HG02943 (cell line): ENCODE measurements around the gene SLC16A4.
"Not testable (repeated sequence)": the region's sequence is repeated elsewhere in the genome, so short reads cannot be mapped to it uniquely, and the experiment has no call there.

Source experiments
- ATAC-seq: cut with Tn5 transposase; IDR thresholded peaks from one replicate; pipeline ENCODE4 v1.9.1; 2021; ENCODE audit warnings: mild to moderate bottlenecking, low read depth, moderate library complexity; ENCODE audit not compliant: unreplicated experiment

Gene SLC16A4

DNA sequence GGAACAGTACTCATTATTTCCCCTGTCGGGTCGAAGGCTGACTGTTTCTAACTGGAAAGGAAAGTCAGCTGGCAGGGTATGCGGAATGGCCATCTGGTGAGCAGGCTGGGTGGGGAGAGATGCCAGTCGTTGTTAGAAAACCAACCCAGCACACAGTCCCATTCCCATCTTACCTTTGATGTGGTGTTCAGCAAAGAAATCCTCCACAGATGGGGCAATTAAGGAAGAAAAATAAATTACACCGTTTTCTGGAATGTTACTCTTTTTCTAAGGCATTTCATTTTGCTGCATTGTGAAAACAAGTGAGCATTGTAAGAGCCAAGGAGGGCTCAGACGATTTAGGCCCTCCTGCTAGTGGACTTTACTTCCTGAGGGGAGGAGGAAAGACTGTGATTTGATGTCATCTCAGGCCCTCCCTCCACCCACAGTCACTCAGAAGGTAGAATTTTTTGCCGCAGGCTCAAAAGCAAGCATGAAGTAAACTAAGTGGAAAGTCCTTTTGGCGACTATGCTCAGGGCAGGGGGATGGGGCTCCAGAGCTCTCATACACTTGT, at the start of gene SLC16A4:
TSS of gene SLC16A4 (minus strand) at position 335 of the 554 bp plus-strand sequence. CDS start 1,703 bp downstream, outside the sequence.
- ATAC-seq, result no peak

DNA sequence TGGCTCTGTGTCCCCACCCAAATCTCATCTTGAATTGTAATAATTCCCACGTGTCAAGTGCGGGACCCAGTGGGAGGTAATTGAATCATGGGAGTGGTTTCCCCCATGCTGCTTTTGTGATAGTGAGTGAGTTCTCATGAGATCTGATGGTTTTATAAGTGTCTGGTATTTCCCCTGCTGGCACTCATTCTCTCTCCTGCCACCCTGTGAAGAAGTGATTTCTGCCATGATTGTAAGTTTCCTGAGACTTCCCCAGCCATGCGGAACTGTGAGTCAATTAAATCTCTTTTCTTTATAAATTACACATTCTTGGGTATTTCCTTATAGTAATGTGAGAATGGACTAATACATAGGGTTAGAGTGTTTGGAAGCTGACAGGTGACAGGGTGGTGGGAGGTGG, 49.0 kb upstream of the SLC16A4 start:
- not testable (repeated sequence) for ATAC-seq

DNA sequence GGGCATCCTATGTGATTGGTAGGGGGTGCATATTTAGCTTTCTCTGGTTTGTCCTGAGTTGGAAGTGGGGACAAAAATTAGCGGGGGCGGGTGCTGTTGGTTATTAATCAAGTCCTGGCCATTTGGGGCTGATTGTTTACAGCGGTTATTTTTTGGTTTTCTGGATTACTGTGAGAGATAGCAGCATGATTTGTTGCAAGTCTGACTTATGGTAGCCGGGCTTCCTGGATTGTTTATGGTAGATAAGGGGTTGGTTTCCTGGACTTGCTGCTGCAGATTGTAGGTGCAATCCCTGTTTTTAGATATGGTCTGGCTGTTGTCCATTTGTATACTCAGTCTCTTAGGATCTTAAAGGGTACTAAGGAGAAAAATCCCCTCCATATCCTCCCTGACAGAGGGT, 48.1 kb upstream of the SLC16A4 start:
- ATAC-seq, result no peak

DNA sequence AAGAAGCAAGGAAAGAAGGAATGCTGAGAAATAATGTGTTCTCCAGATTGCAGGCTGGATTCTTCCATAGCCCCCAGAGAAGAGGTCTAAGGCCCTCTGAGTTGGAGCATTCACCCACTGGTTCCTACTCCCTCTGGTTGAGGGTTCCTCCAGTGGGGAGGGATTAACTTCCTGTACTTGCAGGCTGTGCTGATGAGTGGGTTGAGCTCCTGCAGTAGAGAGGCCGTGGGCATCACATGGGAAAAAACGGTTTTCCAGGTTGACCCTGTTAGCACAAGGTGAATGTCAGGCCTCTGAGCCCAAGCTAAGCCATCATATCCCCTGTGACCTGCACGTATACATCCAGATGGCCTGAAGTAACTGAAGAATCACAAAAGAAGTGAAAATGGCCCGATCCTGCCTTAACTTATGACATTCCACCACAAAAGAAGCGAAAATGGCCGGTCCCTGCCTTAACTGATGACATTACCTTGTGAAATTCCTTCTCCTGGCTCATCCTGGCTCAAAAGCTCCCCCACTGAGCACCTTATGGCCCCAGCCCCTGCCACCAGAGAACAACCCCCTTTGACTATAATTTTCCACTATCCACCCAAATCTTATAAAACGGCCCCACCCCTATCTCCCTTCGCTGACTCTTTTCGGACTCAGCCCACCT, 46.9 kb upstream of the SLC16A4 start:
- ATAC-seq, result not testable (repeated sequence)

DNA sequence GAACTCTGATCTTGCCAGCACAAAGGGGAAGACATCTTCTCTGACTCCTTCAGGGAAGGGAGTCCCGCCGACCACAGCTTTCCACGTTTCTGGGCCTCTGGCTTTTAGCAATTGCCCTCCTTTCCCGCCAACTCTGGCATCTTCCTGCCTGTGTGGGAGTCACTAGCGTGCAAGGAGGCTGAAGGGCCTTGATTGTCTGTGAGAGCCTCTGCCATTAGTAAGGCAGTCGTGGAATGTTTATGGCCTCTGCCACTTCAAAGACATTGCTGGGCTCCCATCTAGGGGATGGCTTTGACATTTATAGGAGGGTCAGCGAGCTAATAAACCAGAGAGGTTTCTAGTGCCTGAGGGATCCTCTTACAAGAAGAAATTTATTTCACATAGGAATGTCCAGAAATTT, 45.8 kb upstream of the SLC16A4 start:
- ATAC-seq, result no peak

DNA sequence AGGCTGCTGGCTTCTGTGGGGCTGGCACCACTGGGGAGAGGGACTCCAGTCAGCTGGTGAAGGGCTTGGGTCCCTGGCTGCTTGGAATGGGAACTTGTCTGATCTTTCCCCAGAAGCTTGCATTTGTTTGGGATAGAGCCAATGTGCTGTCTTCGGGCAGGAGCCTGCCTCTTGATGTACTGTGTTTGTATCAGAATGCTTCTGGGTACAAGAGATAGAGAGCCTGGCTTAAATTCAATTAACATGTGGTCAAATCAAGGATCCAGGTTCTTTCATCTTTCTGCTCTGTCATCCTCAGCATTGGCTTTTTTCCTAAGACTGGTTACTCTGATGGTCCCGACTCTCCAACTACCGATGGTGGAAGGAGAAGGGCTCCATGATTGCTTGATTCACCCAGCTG, 44.1 kb upstream of the SLC16A4 start:
- ATAC-seq, result no peak

DNA sequence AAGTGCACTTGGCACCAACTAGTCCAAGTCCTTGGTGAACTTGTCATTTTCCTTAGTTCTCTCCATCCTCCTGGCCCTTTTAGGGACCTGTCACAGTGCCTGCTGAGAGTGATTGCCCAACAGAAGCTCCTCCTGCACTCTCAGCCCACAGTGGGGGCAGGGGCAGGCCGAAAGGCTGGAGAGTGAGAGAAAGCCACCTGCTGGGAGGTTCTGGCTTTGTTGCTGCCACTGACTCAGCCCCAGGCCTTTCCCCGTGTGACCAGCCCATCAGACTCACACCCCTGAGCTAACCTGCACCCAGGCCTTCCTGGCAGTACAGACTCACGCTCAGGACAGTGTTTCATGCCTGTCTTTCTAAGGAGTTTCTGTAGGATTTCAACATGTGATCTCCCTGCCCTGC, 43.0 kb upstream of the SLC16A4 start:
- no peak for ATAC-seq

DNA sequence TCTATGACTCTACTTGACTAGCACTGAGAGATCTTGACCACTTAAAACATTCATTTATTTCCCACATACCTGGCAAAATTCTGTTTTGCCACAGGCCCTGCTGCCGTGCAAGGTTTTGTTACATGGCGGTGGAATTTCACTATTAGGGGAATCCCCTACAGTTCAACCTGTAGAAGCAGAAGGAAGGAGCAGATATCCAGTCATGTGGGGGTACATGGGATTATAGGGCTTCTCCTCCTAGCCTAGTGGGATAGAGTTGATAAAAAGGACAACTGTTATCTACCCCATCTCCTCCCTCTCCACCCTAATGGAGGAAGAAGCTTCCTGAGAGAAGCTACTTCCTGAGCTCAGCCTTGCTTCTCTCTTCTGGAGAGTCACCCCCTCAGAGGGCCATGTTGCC, 42.4 kb upstream of the SLC16A4 start:
- ATAC-seq, result no peak

DNA sequence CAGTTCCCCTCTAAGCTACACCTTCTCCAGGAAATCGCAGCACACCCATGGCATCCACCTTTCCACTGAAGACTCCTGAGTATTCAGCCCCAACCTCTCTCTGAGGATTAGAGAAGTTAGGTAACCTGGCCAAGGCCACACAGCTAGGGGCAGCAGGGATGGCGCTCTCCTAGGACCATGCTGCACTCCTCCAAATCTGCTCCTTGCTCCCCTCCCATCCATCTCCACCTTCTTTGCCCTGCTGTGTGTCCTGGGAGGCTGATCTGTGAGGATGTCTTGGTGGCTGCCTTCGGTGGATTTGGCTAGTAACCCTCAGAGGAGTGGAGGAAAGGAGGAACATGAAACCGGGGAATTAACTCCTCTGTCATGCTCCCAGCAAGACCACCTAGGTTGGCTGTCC, 40.1 kb upstream of the SLC16A4 start:
- ATAC-seq, result no peak

DNA sequence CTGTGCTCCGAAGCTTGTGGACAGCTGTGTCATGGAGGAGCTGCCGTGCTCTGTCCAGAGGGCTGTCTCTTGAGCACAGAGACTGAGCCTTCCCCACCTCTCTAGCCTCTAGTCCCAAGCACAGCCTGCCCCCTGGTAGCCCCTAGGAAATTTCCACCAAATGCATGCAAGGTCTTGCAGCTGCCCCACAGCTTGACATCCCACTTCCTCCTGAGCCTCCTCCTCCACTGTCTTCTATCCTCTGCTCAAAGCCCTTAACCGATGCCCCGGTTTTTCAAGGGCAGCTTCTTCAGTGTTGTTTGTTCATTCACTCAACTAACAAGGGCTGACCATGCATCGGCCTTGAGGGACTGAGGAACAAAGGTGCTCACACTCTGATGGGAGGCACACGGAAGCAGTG, 39.5 kb upstream of the SLC16A4 start:
- no peak for ATAC-seq

DNA sequence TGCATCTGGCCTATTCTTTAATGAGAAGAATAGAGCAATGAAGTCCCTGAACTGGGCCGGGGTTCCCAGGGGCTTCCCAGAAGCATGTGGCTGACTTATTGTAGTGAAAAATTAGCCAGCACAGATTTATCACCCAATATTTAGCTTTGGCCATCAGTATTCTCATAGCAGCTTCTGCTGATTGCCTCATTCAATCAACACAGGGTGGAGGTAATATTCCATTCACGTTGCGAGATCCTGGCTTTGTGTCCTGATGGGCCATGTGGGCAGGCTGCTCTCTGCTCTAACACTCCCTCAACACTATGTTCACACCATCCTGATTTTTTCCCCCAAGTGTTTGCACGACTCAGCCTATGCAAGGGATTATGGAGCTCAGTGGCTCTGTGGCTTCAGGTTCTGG, 38.1 kb upstream of the SLC16A4 start:
- ATAC-seq, result no peak

DNA sequence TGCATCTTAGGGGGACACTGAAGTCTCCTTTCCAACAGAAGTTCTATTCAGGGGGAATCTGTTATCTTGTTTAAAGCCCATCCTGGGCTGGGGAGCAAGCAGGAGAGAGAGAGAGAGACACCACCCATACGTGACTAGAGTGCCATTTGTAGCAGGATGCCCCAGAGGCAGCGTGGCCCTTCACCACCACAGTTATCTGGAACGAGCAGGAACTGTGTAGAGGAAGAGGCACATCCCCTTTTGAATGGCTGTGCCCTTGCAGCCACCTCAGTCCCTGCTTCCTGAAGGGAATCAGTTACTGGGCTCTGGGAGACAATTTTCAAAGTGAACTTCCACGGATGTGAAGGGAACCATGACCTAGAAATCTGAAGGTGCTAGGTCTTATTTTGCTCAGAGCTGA, 36.0 kb upstream of the SLC16A4 start:
- no peak for ATAC-seq

DNA sequence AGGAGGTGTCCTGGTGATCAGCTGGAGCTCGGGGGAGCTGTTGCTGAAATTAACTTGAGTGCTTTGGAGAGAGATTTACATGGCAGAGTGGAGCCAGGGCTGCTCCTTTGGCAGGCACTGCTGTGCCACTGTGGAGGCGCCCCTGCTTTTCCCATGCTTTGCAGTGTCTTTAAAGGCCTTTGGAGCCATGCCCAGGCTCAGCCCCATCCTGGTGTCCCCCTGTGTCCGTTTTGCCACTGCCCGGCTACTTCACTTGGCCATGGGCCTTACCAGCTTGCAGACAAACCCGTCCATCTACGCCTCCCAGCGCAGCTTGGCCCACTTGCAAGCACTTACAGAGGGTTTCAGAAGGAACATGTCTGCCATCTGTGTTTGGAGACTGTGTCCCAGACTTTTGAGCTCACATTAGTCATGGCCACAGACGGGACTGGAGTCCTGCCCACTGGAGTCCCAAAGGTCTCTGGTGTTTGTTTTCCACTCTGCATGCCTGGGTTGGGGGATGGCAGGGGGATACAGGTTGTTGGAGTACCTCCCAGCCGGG, 34.9 kb upstream of the SLC16A4 start:
- ATAC-seq, result no peak

DNA sequence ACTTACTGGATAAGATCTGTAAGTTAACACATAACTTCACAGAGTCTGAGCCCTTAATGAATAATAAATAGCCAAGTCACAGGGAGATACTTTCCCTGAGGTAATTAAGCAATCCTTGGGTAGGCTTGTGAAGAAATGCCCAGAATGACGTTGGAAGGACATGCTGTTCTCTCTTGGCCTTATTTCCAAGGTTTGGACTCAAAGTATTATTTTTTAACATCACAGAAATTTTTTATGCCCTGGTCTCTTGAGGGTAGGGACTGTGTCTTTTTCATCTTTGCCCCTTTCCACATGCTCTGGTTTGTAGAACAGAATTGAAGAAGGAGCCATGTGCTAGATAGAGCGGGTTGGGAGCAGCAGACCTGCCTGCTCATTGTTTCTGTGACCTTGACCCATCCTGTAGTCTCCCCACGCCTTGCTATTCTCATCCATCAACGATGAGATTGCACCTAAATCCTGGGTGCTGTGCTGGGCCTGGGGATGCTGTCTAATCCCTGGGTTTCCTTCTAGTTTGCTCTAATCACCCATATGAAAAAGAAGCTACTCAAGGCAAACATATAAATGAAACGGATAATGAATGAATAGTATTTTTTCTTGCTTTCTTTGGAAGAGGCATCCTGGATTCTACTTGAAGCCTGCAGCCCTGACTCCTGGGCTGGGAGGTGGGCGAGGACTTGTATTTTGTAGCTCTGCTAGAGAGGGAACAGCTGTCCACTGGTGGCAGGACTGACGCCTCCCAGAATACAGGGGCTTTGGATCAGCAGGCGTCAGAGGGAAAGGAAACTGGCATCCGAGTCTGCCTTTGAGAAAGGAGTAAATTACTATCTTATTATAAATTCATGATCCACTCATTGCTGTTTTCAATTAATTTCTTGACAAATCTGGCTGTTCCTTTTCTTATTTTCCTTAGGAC, 34.1 kb upstream of the SLC16A4 start:
- no peak for ATAC-seq

DNA sequence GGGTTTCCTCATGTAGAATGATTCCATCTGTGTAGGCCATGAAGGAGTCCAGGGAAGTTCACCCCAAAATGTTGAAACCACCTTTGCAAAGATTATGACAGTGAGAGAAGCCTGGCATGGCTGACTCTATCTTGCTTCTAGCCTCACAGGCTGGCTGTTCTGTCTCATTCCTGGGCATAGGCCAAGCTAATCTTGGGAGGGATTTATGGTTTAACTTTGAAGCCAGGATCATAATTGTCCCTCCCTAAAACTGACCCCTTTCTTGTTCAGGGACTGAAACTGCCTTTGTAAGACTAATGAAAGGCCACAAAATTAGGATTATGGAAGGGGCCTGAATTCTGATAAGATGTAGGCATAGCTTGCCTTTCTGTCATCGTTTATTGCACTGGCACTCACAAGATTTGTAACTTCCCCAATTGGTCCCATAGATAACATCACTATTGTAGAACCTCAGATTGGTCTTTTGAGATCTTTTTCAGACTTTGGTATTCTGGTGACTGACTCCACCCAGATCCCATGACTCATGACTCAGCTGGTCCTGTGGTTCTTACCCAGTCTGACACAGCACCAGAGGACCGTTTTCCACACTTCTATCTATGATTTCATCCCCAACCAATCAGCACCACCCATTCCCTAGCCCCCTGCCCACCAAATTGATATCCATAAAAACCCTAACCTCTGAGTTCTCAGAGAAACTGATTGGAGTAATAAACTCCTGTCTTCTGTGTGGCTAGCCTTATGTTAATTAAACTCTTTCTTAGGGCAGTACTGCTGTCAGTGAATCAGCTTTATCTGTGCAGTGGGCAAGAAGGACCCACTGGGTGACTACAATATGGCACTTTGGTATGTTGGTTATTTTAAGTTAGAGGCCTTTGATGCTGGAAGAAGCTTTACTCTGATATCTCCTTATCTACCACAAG, 30.3 kb upstream of the SLC16A4 start:
- no peak for ATAC-seq

DNA sequence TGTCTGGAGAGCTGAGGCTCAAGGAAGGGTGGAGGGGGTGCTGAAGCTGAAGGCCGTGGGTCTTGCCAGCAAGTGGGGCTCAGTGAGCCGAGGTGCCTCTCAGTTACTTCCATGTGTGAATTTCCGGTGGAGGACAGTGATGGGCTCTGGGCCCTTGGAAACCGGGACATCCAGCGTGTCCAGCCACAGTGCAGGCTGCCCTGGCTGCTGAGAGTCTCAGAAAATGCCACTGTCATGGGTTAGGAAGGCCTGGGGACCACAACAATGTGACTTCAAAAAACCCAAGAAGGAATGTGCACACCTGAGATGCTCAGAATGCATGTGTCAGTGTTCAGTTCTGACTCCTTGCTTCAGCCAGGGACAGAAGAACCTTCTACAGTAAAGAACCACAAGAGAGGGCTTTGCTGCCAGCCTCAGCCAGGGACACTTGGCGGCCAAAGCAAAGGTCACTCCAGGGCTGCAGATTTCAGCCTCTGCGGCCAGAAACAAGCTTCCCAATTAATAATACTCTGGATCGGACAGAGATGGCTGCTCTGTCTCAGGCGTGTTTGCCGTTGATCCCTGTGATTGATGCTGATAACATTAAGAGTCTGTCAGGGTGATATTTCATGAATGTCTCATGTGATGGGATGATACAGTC, 29.3 kb upstream of the SLC16A4 start:
- ATAC-seq, result no peak

DNA sequence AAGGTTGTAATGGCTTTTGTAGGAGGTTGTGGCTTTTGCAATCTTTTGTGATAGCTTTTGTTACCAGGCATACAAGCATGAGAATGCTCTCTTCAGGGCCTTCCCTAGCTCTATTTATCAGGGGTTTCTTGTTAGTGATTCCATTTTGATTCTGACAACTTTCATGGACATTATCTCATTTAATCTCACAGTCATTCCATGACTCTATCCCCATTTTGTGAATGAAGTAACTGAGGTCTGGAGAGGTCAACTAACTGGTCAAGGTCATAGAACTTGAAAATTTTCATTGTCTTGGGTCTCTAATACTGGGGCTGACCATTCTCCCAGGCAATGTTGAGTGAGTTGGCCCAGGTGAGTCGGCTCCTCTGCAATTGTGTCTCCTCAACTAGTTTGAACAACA, 27.9 kb upstream of the SLC16A4 start:
- no peak for ATAC-seq

DNA sequence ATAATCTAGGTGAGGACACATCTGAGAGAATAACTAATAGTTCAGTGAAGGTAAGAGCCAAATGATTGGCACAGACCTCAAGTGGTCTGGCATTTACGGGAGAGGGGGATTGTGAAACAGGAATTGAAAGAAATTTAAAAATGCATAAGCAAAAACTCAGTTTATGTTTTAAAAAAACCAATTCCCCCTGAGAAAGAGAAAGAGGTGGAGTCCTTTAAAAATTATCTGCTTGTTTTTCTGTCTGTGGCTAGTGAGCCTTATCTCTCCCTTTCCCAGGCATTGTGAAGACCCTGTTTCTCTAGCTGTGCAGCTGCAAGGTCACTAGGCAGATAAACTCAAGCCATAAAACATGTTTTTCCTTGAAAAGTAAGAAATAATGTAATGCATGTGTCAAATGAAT, 22.2 kb upstream of the SLC16A4 start:
- not testable (repeated sequence) for ATAC-seq

DNA sequence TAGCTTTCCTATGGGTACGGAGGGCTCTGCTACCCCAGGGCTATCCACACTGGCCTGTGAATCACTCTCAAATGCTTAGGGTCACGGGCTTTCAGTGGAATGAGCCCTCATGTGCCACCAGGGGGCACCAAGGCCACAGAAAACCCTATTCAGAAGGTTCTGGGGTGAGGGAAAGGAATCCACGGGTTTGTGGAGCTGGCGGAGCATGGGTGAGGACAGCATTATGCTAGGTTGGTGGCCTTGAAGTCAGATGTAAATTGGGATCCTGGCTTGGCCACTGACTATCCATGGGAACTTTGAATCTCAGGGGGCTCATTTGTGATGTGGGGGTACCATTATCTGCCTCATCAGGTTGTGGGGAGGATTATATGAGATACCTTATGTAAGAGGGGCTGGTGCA, 21.8 kb upstream of the SLC16A4 start:
- ATAC-seq, result no peak
